GM13977 (cell line): ENCODE results near the gene SPARCL1.

Source experiments
- DNase-seq: peaks from one replicate; pipeline ENCODE4 v3.0.0; 2012; ENCODE audit warnings: low spot score
- CTCF ChIP-seq: IDR thresholded peaks from 2 replicates; pipeline ENCODE4 v1.5.1; 2012; ENCODE audit warnings: mild to moderate bottlenecking, control low read depth; ENCODE audit not compliant: insufficient read depth; ENCODE audit errors: extremely low read depth, missing control alignments
- in situ Hi-C: fragments of 300-500 bp; cut with MboI; formaldehyde crosslinking; loops from one replicate; pipeline ENCODE4 v1.12.0; 2022; ENCODE audit warnings: low sequenced_read_pairs, low pct_unique_long_range_greater_than_20kb, mixed read lengths, inconsistent platforms; ENCODE audit not compliant: unreplicated experiment

SPARCL1 gene

DNA sequence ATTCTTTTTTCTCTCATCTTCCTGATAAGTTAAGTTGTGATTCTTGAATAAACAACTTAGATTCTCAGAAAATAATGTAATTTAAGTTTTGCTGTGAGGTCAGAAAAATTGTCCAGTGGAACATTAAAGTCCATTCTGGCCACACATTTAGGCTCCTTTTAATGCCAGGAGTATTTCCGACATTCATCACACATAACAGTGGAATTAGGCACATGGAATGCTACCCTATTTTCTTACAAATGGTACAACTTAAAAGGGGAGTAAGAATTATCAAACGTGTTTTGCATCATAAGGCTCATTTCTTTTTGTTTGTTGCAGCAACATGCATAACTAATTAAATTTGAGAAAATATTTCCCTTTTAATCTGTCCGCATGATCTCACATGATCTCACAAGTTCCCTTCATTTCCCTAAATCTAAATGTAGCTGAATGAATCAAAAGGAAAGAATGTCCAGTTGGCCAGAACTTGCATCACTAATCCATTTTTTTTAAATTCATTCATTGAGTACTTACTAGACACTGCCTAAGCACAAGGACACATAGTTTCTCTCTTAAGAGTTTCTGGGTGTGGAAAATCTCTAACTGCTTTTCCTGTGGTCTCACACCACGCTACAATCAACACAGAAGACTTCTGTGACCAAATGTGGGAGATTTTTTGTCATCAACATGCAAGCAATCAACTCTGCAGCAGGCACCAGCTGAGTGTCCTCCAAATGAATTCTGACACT lies 22.0 kb downstream of the SPARCL1 start:
- TF ChIP-seq CTCF, result no peak
- in situ Hi-C loops, result no loop called here

GRCh38 chr4:87505862-87506261 lies 23.3 kb downstream of the SPARCL1 start:
- peak; percentile 26 for TF ChIP-seq CTCF
- in situ Hi-C loops, result no loop called here
- DNase-seq, result no peak

More for the DNA sequence above, 22.0 kb downstream of the SPARCL1 start:
- DNase-seq, result no peak

DNA sequence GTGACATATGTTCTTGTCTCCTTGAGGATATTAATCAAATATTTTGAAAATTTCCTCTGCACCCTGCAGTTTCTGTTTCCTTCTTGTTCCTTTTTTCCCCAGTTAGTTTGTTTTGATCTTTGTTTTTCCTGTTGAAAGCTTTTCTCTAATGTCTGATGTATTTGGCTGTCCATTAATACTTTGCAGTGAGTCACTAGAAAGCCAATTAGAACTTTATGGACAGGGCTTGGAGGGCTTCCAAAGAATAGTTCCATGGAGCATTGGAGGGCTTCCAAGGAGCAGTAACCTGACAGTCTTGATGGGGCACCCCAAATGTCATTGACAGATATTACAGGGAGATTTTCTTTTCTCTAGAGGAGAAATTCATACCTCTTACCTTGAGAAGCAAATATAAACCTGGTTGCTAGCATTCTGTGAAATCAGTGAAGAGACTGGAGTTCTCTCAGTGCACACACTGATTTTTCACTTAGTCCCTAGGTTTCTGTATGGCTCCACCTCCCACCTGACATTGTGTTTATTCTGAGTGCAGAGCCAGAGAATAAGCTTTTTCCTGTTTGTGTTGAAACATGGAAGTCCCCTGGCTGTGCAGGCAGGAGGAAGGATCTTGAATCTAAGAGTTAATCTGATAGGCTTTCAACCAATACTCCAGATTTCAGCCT lies 26.5 kb downstream of the SPARCL1 start:
- in situ Hi-C loops, result no loop called here
- no peak for DNase-seq
- TF ChIP-seq CTCF, result no peak

- TF ChIP-seq CTCF, result no peak
Measured at GRCh38 chr4:87500092-87500462, 29.1 kb downstream of the SPARCL1 start.

DNA sequence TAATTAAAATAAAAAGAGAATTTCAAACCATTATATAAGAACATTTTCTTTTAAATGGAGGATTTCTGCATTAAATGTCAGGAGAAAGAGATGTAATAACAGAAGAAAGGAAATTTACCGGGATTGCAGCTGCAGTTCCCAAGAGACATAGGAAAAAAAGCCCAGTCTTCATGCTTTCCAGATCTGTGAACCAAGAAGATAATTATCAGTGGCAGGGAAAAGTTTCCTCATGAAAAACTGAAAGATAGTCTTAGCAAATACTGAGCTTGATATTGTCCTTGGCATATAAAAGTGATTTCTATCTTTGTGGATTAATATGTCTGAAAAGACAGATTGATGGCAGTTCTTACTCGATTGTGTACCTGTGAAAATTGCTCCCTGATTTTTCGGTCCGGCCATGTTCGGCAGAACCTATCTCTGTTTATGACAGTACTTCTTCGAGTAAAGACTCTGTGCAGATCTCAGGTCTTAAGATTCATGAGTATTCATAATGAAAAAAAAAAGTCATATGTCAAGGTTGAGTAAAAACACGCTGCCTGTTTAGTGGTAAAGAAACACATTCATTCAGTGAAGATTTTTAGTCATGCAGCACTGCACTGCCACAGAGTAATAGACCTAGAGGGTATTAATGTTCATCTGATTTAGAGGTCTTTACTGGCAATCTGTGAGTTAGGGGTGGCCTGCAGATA lies 29.6 kb downstream of the SPARCL1 start:
- in situ Hi-C loops, result no loop called here
- peak; percentile 48 for DNase-seq
- no peak for TF ChIP-seq CTCF

More at GRCh38 chr4:87500092-87500462, 29.1 kb downstream of the SPARCL1 start:
- peak; percentile 14 for DNase-seq
- in situ Hi-C loops, result no loop called here

DNA sequence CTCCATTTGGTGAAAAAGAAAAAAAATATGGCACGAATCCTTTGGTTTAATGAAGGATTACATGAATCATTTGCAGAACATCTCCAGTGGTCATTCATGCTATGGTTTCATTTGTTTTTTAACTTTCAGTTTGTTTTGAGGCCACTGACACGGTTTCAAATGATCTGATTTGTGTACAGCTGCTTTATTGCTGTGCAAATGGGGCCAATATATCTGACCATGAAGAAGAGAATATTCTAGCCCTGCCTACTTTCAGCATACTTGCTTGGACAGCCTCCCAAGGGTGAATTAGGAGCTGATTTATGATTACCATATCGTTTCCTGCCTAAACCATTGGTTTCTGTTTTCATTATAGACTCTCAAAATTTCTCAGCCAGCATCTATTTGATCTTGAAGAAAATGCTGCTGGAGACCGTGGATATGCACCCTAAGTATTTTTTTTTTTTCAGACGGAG lies 30.7 kb downstream of the SPARCL1 start:
- peak; percentile 19 for DNase-seq
- no peak for TF ChIP-seq CTCF
- in situ Hi-C loops, result no loop called here
